Measurements from ENCODE around the gene DAAM1. TPM values are rescaled to one million over a fixed set of nuclear protein-coding genes. Genes with fewer than 3 reads are reported as not detected.

The DAAM1 gene
- polyA plus RNA-seq, 2 of the 4 experiments (the other 2 are of a cell fraction): 6.8 to 10.8 TPM

- ATAC-seq: no peak
- Histone ChIP-seq H3K9me3 (no peaks in the 10 kb centered on the region), H3K27ac (no peak overlapping the region), H3K4me3 (no peak overlapping the region), H3K4me1 (no peaks in the 10 kb centered on the region), H3K4me2 (no peak overlapping the region)
- TF ChIP-seq RCOR1 (IDR thresholded peaks at IDR 0.05; ENCODE audit: low read depth, low read length): no peak
- TF ChIP-seq NFE2L2 (conservative IDR thresholded peaks at IDR 0.05; ENCODE audit: low read length): no peak
- no peak for TF ChIP-seq HMGXB4 (CRISPR knock-in tag; IDR thresholded peaks at IDR 0.05; ENCODE audit: borderline replicate concordance)
- no peak for TF ChIP-seq KDM5A (IDR thresholded peaks at IDR 0.05)
- TF ChIP-seq MAX (IDR thresholded peaks at IDR 0.05): no peak
- no peak for TF ChIP-seq FOSL2 (IDR thresholded peaks at IDR 0.05)
- no peak for TF ChIP-seq FOSL2 (CRISPR knock-in tag; IDR thresholded peaks at IDR 0.05)
- no peak for TF ChIP-seq CBX8 (IDR thresholded peaks at IDR 0.05)
- TF ChIP-seq MAFK (IDR thresholded peaks at IDR 0.05; ENCODE audit: partially characterized antibody): no peak
- TF ChIP-seq EP300 (IDR thresholded peaks at IDR 0.05): no peak
- TF ChIP-seq CBX2 (IDR thresholded peaks at IDR 0.05; ENCODE audit: borderline replicate concordance, low read depth): no peak
- no peak for TF ChIP-seq CEBPB (IDR thresholded peaks at IDR 0.05)
- no peak for TF ChIP-seq POLR2A (IDR thresholded peaks at IDR 0.05; ENCODE audit: low read length)
- DNase-seq (ENCODE audit: low read depth in 1 of 2, low spot score in 1 of 2): no peak
- CTCF ChIA-PET: no interaction called here
- no peak for FAIRE-seq
- POLR2A ChIA-PET: no interaction called here
These were observed 22.2 kb downstream of the DAAM1 start for GRCh38 chr14:59210621-59211020.

- CTCF ChIA-PET: interaction anchor here (0.7 kb wide), 1 partner anchor 230 kb away, joined by 3 read pairs; no protein-coding TSS in a partner anchor
- ATAC-seq (no peak), FAIRE-seq (no peak), DNase-seq (ENCODE audit: low read depth in 1 of 2, low spot score in 1 of 2) (no peak)
- H3K4me1 ChIP-seq: no peaks in the 10 kb centered on the region
- TF ChIP-seq HOXB13 (CRISPR knock-in tag; IDR thresholded peaks at IDR 0.05; ENCODE audit: low read depth): no peak
- TF ChIP-seq MAFK (IDR thresholded peaks at IDR 0.05; ENCODE audit: partially characterized antibody): no peak
- no peak for TF ChIP-seq ZC3H11A (IDR thresholded peaks at IDR 0.05)
- no peak for TF ChIP-seq EHF (CRISPR knock-in tag; IDR thresholded peaks at IDR 0.05)
- no peak for TF ChIP-seq PHF8 (IDR thresholded peaks at IDR 0.05; ENCODE audit: borderline replicate concordance, low read depth)
- no peak for TF ChIP-seq GATA3 (IDR thresholded peaks at IDR 0.05; ENCODE audit: borderline replicate concordance)
- TF ChIP-seq POLR2AphosphoS2 (conservative IDR thresholded peaks at IDR 0.05; ENCODE audit: low read length): no peak
- TF ChIP-seq MAZ (IDR thresholded peaks at IDR 0.05; ENCODE audit: borderline replicate concordance, low read depth, low read length): no peak
- TF ChIP-seq FOXS1 (CRISPR knock-in tag; IDR thresholded peaks at IDR 0.05): no peak
- TF ChIP-seq TFCP2L1 (CRISPR knock-in tag; IDR thresholded peaks at IDR 0.05): no peak
- no peak for TF ChIP-seq CEBPB (IDR thresholded peaks at IDR 0.05)
- no peak for TF ChIP-seq KDM1A (IDR thresholded peaks at IDR 0.05; ENCODE audit: low read depth)
- TF ChIP-seq HOXB5 (CRISPR knock-in tag; IDR thresholded peaks at IDR 0.05): no peak
- TF ChIP-seq HDAC2 (IDR thresholded peaks at IDR 0.05): no peak
- no peak for TF ChIP-seq ZFP36 (IDR thresholded peaks at IDR 0.05; ENCODE audit: borderline replicate concordance, partially characterized antibody)
- TF ChIP-seq, protein P1, sequence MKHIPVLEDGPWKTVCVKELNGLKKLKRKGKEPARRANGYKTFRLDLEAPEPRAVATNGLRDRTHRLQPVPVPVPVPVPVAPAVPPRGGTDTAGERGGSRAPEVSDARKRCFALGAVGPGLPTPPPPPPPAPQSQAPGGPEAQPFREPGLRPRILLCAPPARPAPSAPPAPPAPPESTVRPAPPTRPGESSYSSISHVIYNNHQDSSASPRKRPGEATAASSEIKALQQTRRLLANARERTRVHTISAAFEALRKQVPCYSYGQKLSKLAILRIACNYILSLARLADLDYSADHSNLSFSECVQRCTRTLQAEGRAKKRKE (CRISPR knock-in tag; IDR thresholded peaks at IDR 0.05; ENCODE audit: low read depth): no peak
- no peak for TF ChIP-seq ZNF302 (CRISPR knock-in tag; IDR thresholded peaks at IDR 0.05)
- TF ChIP-seq FOSL2 (IDR thresholded peaks at IDR 0.05): no peak
- no peak for TF ChIP-seq FOSL2 (CRISPR knock-in tag; IDR thresholded peaks at IDR 0.05)
- no peak overlapping the region for H3K4me3 ChIP-seq
- no peak overlapping the region for H3K4me2 ChIP-seq
- POLR2A ChIA-PET: no interaction called here
- WGBS (ENCODE audit: missing lambda C conversion rate): 70% methylated on average over 7 of the region's 7 CpGs
- no peaks in the 10 kb centered on the region for H3K9me3 ChIP-seq
- no peak overlapping the region for H3K27ac ChIP-seq
These were observed 25.2 kb downstream of the DAAM1 start for GRCh38 chr14:59213368-59214315.

All from A549 (cell line).